ENCODE data around the gene SPTBN5.

- TF ChIP-seq CTCF (conservative IDR thresholded peaks at IDR 0.05; ENCODE audit: low read length): no peak
- TF ChIP-seq EZH2phosphoT487 (IDR thresholded peaks at IDR 0.05; ENCODE audit: borderline replicate concordance): no peak
These were observed 1.9 kb downstream of the SPTBN5 start for GRCh38 chr15:41891946-41892345.

All from Loucy (cell line).